GM18868 (cell line): Measurements from ENCODE around the gene DTX1.

Experiments
- ATAC-seq: cut with Tn5 transposase; IDR thresholded peaks from one replicate; pipeline ENCODE4 v1.9.1; 2021; ENCODE audit warnings: mild to moderate bottlenecking, moderate library complexity; ENCODE audit not compliant: unreplicated experiment

The DTX1 gene

GRCh38 chr12:113092607-113093408, 36.3 kb downstream of the DTX1 start:
- ATAC-seq: no peak

DNA sequence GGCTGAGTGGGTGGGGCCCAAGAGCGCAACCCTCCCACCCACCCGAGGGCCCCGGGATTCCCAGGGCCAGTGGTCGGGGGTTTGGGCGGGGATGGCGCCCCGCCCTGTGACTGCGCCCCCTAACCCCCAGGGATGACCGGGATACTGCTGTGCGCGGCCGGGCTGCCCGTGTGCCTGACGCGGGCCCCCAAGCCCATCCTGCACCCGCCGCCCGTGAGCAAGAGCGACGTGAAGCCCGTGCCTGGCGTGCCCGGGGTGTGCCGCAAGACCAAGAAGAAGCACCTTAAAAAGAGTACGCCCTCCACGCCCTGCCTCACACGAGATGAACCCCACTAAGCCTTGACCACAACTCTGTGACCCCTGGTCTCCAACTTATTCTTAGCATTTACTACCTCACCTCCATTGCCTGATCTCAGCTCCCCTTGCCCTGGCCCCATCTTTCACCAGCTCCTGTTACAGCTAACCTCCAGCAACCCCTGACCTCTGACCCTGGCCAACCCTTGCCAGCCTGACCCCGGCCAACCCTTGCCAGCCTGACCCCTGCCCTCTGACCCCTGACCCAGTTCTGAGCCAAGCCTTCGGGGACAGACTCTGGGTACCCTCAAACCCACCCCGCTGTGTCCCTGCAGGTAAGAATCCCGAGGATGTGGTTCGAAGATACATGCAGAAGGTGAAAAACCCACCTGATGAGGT, 37.0 kb downstream of the DTX1 start:
- ATAC-seq: no peak

DNA sequence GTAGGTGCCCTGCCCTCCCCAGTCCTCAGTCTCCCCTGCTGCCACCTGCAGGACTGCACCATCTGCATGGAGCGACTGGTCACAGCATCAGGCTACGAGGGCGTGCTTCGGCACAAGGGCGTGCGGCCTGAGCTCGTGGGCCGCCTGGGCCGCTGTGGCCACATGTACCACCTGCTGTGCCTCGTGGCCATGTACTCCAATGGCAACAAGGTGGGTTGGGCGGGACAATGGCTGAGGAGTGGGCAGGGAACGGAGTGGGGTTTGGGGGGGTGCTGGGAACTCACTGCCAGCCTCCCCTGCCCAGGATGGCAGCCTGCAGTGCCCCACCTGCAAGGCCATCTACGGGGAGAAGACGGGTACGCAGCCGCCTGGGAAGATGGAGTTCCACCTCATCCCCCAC, 38.2 kb downstream of the DTX1 start:
- no peak for ATAC-seq

GRCh38 chr12:113095405-113095804, 38.9 kb downstream of the DTX1 start:
- no peak for ATAC-seq

DNA sequence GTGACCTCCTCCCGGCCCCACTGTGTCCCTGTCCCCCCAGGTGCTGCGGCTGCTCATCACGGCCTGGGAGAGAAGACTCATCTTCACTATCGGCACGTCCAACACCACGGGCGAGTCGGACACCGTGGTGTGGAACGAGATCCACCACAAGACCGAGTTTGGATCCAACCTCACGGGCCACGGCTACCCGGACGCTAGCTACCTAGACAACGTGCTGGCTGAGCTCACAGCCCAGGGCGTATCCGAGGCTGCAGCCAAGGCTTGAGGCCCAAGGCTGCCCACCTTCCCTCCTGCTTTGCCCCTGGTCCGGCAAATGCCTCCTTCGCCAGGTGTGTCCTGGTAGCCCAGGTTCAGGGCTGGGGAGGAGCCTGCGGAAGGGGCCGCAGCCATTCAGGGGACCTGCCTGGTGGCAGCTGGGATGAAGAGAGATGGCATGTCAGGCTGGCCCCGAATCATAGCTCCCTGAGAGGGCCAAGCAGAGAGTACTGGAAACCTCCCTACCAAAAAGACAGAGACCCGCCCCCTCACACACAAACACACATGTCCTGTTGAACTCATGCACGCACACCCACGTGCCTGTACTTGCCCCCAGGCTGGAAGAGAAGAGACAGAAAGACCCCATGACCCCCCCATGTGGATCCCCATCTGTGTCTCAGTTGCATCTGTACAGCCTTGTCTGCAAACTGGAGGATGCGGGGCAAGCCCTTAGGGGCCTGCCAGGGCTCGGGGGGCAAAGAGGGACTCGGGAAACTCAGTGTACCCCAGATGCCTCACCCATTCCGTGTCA, 40.3 kb downstream of the DTX1 start:
- no peak for ATAC-seq

- ATAC-seq: no peak
Observed at GRCh38 chr12:113097716-113098440, 41.3 kb downstream of the DTX1 start.

GRCh38 chr12:113098441-113099028, 42.0 kb downstream of the DTX1 start:
- peak; percentile 52 for ATAC-seq

DNA sequence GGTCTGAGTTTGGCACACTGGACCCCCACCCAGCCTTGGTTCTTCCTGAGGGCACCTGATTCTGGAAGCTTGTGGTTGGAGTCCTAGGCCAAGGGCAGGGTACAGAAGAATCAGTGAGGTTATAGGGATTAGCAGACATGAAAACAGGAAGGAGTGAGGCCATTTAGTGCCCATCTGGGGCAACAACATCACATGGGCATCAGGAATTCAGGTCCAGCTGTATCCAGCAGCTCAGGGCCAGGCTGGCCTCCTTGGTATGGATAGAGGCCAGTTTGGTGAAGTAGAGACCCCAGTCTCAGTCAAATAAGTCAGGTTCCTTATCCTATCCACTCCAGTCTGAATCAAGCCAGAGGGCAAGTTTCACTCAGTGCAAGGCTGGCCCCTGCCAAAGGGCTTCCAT, 42.8 kb downstream of the DTX1 start:
- ATAC-seq: no peak

- no peak for ATAC-seq
Observed at GRCh38 chr12:113099764-113100163, 43.2 kb downstream of the DTX1 start.

DNA sequence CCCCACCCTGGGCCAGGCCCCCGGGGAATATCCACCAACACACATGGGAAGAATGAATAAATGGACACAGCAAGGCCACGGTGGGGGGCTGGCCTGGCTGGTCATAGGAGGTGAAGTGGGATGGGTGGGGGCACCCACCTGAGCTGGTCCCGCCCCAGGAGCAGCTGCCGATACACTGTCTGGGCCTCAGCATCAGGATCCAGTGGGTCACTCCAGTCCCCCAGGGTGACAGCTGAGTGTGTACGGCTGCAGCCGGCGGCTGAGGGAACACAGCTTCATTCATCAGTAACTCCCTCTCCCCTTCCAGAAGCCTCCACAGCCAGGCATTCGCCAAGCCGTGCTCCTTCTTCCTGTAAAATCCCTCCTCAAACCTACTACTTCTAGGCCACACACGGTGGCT, 45.2 kb downstream of the DTX1 start:
- no peak for ATAC-seq

- ATAC-seq: no peak
Observed at GRCh38 chr12:113102811-113103210, 46.3 kb downstream of the DTX1 start.

DNA sequence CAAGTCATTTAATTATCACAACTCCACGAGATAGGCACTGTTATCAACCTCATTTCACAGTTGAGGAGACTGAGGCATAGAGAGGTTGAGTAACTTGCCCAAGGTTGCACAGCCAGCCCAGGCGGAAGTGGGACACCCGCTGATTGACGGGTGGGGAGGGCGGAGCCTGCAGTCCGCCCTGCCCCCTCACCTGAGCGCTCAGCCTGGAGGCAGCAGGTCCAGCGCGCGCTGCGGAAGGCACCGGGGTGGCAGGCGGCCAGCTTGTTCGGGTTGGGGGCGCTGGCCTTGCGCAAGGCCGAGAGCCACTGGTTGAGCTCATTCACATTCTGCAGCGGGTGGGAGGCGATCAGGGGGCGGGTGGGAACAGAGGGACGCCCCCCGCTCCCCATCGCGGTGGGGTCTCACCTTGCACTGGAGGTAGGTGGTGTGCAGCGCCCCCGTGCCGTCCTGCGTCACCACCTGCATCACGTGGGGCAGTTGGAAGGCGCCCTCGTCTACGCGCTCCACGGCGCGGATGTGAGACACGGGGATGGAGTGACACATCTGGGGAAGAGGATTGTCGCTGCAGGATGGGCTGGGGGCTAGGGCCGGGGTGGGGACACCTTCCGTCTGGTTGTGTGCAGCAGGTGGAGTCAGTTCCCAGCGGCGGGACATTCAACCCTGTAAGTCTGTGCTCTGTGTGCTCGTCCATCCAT, 47.4 kb downstream of the DTX1 start:
- peak; percentile 53 for ATAC-seq

DNA sequence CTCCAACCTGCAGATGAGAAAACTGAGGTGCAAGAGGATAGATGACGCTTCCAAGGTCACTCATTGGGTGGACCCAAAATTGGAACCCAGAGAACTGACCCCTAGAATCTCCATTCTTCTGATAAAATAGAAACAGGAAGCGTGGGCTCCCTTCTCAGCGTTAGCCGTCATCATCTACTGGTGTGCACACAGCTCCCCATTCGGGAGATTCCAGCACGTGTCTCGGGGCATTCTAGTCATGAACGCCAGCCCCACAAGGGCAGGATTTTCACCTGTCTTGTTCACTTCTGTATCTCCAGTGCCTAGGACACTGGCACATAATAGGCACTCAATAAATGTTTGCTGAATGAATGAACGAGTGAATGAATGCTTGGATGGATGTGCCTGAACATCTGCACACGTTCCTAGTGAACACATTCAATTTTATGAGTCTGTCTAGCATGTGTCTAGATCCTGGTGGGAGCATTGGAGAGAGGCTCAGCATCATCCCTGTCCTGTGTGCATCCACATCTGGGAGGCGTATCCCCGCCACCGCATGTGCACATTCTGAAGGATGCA, 48.5 kb downstream of the DTX1 start:
- ATAC-seq: no peak

DNA sequence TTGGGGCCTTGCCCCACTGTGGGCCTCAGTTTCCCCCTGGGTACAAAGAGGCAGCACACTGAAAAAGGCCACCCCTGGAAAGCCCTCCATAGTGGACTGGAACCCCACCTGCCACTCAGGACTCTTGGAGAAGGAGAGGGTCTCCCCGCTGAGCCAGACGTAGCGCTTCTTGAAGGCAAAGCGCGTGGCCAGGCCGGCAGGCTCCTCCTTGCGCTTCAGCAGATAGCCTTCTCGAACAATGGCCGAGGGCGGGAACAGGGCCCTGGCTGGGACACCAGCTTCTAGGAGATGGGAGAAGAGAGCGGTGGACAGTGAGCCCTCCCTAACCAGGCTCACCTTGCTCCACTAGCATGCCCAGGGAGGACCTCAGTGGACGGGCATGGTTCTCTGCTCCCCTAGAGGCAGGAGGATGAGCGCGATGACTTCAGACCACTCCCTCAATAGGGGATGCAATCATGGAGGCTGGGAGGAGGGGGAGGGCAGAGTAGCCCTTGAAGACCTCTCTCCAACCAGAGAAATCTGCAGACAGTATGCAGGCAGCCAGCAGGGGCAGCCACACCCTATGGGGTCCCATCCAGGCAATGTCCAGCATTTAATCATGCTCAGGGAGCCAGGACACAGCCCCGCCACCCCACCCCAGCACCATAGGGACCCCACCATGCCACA, 49.2 kb downstream of the DTX1 start:
- ATAC-seq: no peak

GRCh38 chr12:113106361-113106760, 49.8 kb downstream of the DTX1 start:
- no peak for ATAC-seq

- ATAC-seq: no peak
Observed at GRCh38 chr12:113108308-113108707, 51.8 kb downstream of the DTX1 start.

DNA sequence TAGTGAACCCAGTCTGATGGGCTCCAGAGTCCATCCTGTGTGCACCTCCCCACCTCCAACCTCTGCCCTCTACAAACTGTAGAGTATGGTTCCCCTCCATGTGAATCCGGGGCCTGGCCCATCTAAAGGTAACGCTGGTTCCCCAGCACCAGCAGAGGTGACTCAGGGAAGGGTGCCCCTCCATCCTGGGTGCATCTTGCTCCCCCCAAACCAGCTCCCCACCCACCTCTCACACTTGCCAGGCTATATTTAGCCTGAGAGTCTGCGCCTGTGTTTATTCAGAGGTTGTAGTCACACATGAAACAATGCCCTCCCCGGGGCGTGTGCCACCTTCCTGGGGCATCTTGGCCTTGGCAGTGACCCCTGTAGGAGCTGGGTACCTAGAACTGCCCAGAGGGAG, 52.8 kb downstream of the DTX1 start:
- ATAC-seq: no peak

DNA sequence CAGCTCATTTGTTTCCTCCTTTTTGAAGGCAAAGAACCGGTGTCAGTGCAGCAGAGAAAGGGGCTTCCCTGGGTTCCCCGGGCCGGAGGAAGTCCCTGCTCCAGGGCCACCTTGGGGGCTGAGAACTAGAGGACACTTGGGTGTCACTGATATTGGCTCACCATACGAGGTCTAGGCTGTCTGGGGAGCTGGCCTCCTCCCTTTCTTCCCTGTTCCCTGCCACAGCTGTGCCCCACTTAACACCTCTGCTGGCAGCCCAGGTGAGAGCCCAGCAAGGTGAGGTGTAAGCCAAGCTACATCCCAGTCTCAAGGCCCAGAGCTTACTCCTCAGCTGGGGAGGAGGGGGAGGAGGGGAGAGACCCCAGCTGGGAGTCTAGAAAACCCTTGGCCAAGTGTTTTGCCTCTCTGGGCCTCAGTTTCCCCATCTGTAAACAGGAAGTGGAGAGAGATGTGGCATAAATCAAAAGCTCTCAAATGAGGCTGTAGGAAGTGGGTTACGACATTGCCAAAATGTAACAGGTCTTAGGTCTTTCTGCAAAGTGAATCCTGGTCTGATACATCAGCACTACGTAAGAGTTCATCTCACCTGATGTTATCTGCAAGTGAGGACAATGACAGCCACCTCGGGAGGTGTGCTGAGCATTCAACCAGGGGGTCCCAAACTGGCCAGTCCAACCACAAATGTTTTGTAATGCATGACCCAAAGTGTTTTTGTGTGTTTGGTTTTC, 53.5 kb downstream of the DTX1 start:
- ATAC-seq: no peak

GRCh38 chr12:113111247-113111646, 54.7 kb downstream of the DTX1 start:
- no peak for ATAC-seq
